ENCODE measurements around the gene TMPRSS6.

DNA sequence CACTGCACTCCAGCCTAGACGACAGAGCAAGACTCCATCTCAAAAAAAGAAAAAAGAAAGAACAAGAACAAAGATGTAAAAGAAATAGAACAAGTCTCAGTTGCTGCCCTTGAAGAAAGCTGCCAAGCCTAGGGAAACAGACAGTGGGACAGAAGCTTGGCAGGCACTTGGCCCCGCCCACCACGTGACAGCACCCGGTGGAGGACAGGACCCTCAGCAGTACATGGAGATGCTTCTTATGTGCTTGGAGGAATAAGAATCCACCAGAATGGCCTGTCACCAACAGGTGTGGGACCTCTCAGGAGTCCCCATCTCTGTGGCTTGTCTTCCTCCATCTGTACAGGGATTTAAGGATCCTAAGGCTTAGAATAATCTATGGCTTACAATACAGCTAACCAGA lies 7.6 kb upstream of the TMPRSS6 start:
- no peak for TF ChIP-seq EZH2 (IDR thresholded peaks at IDR 0.05; ENCODE audit: borderline replicate concordance, low read length)
- TF ChIP-seq, protein P1, sequence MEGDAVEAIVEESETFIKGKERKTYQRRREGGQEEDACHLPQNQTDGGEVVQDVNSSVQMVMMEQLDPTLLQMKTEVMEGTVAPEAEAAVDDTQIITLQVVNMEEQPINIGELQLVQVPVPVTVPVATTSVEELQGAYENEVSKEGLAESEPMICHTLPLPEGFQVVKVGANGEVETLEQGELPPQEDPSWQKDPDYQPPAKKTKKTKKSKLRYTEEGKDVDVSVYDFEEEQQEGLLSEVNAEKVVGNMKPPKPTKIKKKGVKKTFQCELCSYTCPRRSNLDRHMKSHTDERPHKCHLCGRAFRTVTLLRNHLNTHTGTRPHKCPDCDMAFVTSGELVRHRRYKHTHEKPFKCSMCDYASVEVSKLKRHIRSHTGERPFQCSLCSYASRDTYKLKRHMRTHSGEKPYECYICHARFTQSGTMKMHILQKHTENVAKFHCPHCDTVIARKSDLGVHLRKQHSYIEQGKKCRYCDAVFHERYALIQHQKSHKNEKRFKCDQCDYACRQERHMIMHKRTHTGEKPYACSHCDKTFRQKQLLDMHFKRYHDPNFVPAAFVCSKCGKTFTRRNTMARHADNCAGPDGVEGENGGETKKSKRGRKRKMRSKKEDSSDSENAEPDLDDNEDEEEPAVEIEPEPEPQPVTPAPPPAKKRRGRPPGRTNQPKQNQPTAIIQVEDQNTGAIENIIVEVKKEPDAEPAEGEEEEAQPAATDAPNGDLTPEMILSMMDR (conservative IDR thresholded peaks at IDR 0.05 in 1 of 2, IDR thresholded peaks at IDR 0.05 in 1 of 2; ENCODE audit: extremely low read depth in 1 of 2, insufficient read depth in 1 of 2, low read depth in 1 of 2, low read length in 2 of 2), result no peak

All from mammary epithelial cell (primary cell).